GM21381 (cell line): Measurements from ENCODE around the gene PWP2.

Experiments
- ATAC-seq: cut with Tn5 transposase; IDR thresholded peaks from one replicate; pipeline ENCODE4 v1.9.1; 2021; ENCODE audit warnings: mild to moderate bottlenecking, moderate library complexity; ENCODE audit not compliant: unreplicated experiment

PWP2 gene

GRCh38 chr21:44107026-44107501 lies at the start of gene PWP2:
PWP2 (plus strand) TSS chr21:44107399; CDS start chr21:44107417, 18 bp downstream.
- peak; percentile 87 for ATAC-seq

- ATAC-seq = no peak
These were observed 49.1 kb upstream of the PWP2 start for GRCh38 chr21:44057960-44058651.

- ATAC-seq = no peak
These were observed 48.6 kb upstream of the PWP2 start for GRCh38 chr21:44058652-44058964.

- no peak for ATAC-seq
These were observed 48.2 kb upstream of the PWP2 start for GRCh38 chr21:44058981-44059380.

- no peak for ATAC-seq
These were observed 47.5 kb upstream of the PWP2 start for GRCh38 chr21:44059710-44060109.

- ATAC-seq = no peak
These were observed 44.8 kb upstream of the PWP2 start for GRCh38 chr21:44062380-44062779.

- ATAC-seq = no peak
These were observed 43.9 kb upstream of the PWP2 start for GRCh38 chr21:44063151-44063912.

- no peak for ATAC-seq
These were observed 42.3 kb upstream of the PWP2 start for GRCh38 chr21:44064852-44065403.

- peak; percentile 77 for ATAC-seq
These were observed 41.8 kb upstream of the PWP2 start for GRCh38 chr21:44065428-44065827.

- no peak for ATAC-seq
These were observed 41.1 kb upstream of the PWP2 start for GRCh38 chr21:44066116-44066515.

GRCh38 chr21:44067011-44067839 lies 40.0 kb upstream of the PWP2 start:
- no peak for ATAC-seq

GRCh38 chr21:44070391-44070790 lies 36.8 kb upstream of the PWP2 start:
- ATAC-seq = no peak

- no peak for ATAC-seq
These were observed 35.7 kb upstream of the PWP2 start for GRCh38 chr21:44071359-44072104.

GRCh38 chr21:44072111-44072510 lies 35.1 kb upstream of the PWP2 start:
- no peak for ATAC-seq

- no peak for ATAC-seq
These were observed 32.8 kb upstream of the PWP2 start for GRCh38 chr21:44074315-44074958.

- ATAC-seq = no peak
These were observed 30.9 kb upstream of the PWP2 start for GRCh38 chr21:44076316-44076715.

GRCh38 chr21:44078411-44078981 lies 28.7 kb upstream of the PWP2 start:
- no peak for ATAC-seq

- ATAC-seq = no peak
These were observed 27.8 kb upstream of the PWP2 start for GRCh38 chr21:44079446-44079845.

- no peak for ATAC-seq
These were observed 27.4 kb upstream of the PWP2 start for GRCh38 chr21:44079846-44080245.
